IMR-90 (cell line): ENCODE data around the gene SNX11. TPM values are rescaled to one million over a fixed set of nuclear protein-coding genes. Genes with fewer than 3 reads are reported as not detected.

Experiments
- ATAC-seq: fragments of 200-7000 bp; cut with Tn5 transposase; 2 replicates; pipeline ENCODE4 v1.9.1; 2020; ENCODE audit warnings: low read depth, mild to moderate bottlenecking, moderate library complexity
- BruUV-seq: library from RNA; stranded (reverse); fragments of 400-500 nt; replicated peaks from 2 replicates; lab custom pipeline; 2021; lab: Mats Ljungman, UMichigan
- CTCF ChIA-PET: fragments of 300-600 bp; formaldehyde crosslinking; extraction: SDS; loops from one replicate; lab custom pipeline; 2021; ENCODE audit warnings: antibody characterized with exemption; lab: Yijun Ruan, JAX
- POLR2A ChIA-PET: fragments of 300-600 bp; sonication (Branson Sonifier 250); formaldehyde crosslinking; loops from one replicate; lab custom pipeline; 2022; ENCODE audit warnings: antibody characterized with exemption; ENCODE audit not compliant: unreplicated experiment; lab: Charles Lee
- DNase-seq: peaks from one replicate; pipeline ENCODE4 v3.0.0; 2013
- H2AFZ ChIP-seq: replicated peaks from 2 replicates; pipeline ENCODE3; 2013; ENCODE audit warnings: low read length, mild to moderate bottlenecking; ENCODE audit not compliant: poor library complexity
- H2AK5ac ChIP-seq: 2 replicates; pipeline ENCODE4 v1.6.1; 2013; ENCODE audit warnings: low read depth, low read length, inconsistent platforms
- H2AK9ac ChIP-seq: replicated peaks from 2 replicates; pipeline ENCODE3; 2013; ENCODE audit warnings: mild to moderate bottlenecking, low read depth, low read length, moderate library complexity; ENCODE audit not compliant: poor library complexity
- H2BK120ac ChIP-seq: 2 replicates; pipeline ENCODE4 v1.6.1; 2013; ENCODE audit warnings: low read depth, low read length, inconsistent platforms
- H2BK15ac ChIP-seq: 3 replicates; pipeline ENCODE4 v1.6.1; 2013; ENCODE audit warnings: low read depth, low read length, inconsistent platforms
- H2BK20ac ChIP-seq: 2 replicates; pipeline ENCODE4 v1.6.1; 2013; ENCODE audit warnings: low read depth, mild to moderate bottlenecking, inconsistent platforms, low read length, moderate library complexity
- H2BK5ac ChIP-seq: 2 replicates; pipeline ENCODE4 v1.6.1; 2013; ENCODE audit warnings: mild to moderate bottlenecking, low read depth, low read length, inconsistent platforms; ENCODE audit not compliant: poor library complexity, severe bottlenecking
- H3K14ac ChIP-seq: replicated peaks from 2 replicates; pipeline ENCODE4 v1.6.1; 2013; ENCODE audit warnings: low read depth, low read length, inconsistent platforms
- H3K18ac ChIP-seq: 2 replicates; pipeline ENCODE4 v1.6.1; 2013; ENCODE audit warnings: low read depth, low read length, control low read depth
- H3K23ac ChIP-seq: 2 replicates; pipeline ENCODE4 v1.6.1; 2013; ENCODE audit warnings: low read depth, low read length, inconsistent platforms
- H3K27ac ChIP-seq: 2 replicates; pipeline ENCODE4 v1.5.1; 2013; ENCODE audit warnings: mild to moderate bottlenecking, control low read depth, low read length; ENCODE audit not compliant: insufficient read depth
- H3K27me3 ChIP-seq: 2 replicates; pipeline ENCODE4 v1.6.1; 2013; ENCODE audit warnings: low read length; ENCODE audit not compliant: control insufficient read depth, insufficient read depth
- H3K36me3 ChIP-seq: 2 replicates; pipeline ENCODE4 v1.6.1; 2013; ENCODE audit warnings: low read length, mixed read lengths; ENCODE audit not compliant: control insufficient read depth, insufficient read depth
- H3K4ac ChIP-seq: 2 replicates; pipeline ENCODE4 v1.6.1; 2013; ENCODE audit warnings: low read depth, low read length, inconsistent platforms
- H3K4me1 ChIP-seq: 2 replicates; pipeline ENCODE4 v1.6.1; 2013; ENCODE audit warnings: low read length, mixed read lengths; ENCODE audit not compliant: control insufficient read depth, insufficient read depth
- H3K4me2 ChIP-seq: 2 replicates; pipeline ENCODE4 v1.6.1; 2013; ENCODE audit warnings: low read depth, mild to moderate bottlenecking, control low read depth, low read length, moderate library complexity
- H3K4me3 ChIP-seq: 2 replicates; pipeline ENCODE4 v1.5.1; 2013; ENCODE audit warnings: low read depth, mild to moderate bottlenecking, control low read depth, low read length, moderate library complexity; ENCODE audit not compliant: insufficient read depth
- H3K56ac ChIP-seq: 2 replicates; pipeline ENCODE4 v1.6.1; 2013; ENCODE audit warnings: low read length, inconsistent platforms; ENCODE audit not compliant: insufficient read depth; ENCODE audit errors: extremely low read depth
- H3K79me1 ChIP-seq, 2 experiments: 2 replicates each; pipeline ENCODE4 v1.6.1; 2013; ENCODE audit warnings: low read length in 2 of 2, inconsistent platforms in 1 of 2, low read depth in 1 of 2
- H3K9ac ChIP-seq: 2 replicates; pipeline ENCODE4 v1.6.1; 2013; ENCODE audit warnings: low read depth, low read length, control low read depth
- H3K9me1 ChIP-seq: 2 replicates; pipeline ENCODE4 v1.6.1; 2013; ENCODE audit warnings: low read length, inconsistent platforms; ENCODE audit not compliant: insufficient read depth
- H3K9me3 ChIP-seq: 2 replicates; pipeline ENCODE4 v1.6.1; 2013; ENCODE audit warnings: low read length; ENCODE audit not compliant: control insufficient read depth, insufficient read depth
- H4K20me1 ChIP-seq: 2 replicates; pipeline ENCODE4 v1.6.1; 2013; ENCODE audit warnings: low read length, inconsistent platforms; ENCODE audit not compliant: insufficient read depth
- H4K5ac ChIP-seq: 2 replicates; pipeline ENCODE4 v1.6.1; 2013; ENCODE audit warnings: mild to moderate bottlenecking, low read depth, low read length, control low read depth
- H4K8ac ChIP-seq, 2 experiments: 2 replicates each; pipeline ENCODE4 v1.6.1; 2013; ENCODE audit warnings: low read depth in 2 of 2, low read length in 2 of 2, control low read depth in 1 of 2, inconsistent platforms in 1 of 2
- H4K91ac ChIP-seq: 2 replicates; pipeline ENCODE4 v1.6.1; 2013; ENCODE audit warnings: low read depth, low read length, inconsistent platforms; ENCODE audit not compliant: insufficient read depth
- BHLHE40 ChIP-seq: fragments of 150-350 bp; IDR thresholded peaks from 2 replicates; pipeline ENCODE4 v1.6.1; 2016; ENCODE audit warnings: mild to moderate bottlenecking, low read depth, low read length
- CEBPB ChIP-seq: IDR thresholded peaks from 2 replicates; pipeline ENCODE4 v1.6.1; 2012; ENCODE audit warnings: low read depth, low read length, improper control_type of control experiment
- CHD1 ChIP-seq: IDR thresholded peaks from 2 replicates; pipeline ENCODE4 v1.6.1; 2012; ENCODE audit warnings: low read depth, low read length, improper control_type of control experiment
- CTCF ChIP-seq: conservative IDR thresholded peaks from 2 replicates; pipeline ENCODE4 v1.5.1; 2012; ENCODE audit warnings: mild to moderate bottlenecking, low read depth, low read length, improper control_type of control experiment
- ELK1 ChIP-seq: fragments of 150-350 bp; IDR thresholded peaks from 2 replicates; pipeline ENCODE4 v1.6.1; 2016; ENCODE audit warnings: low read depth, mild to moderate bottlenecking, low read length, moderate library complexity, borderline replicate concordance
- FOS ChIP-seq: fragments of 150-350 bp; IDR thresholded peaks from 2 replicates; pipeline ENCODE4 v1.6.1; 2016; ENCODE audit warnings: low read depth, low read length
- MAFK ChIP-seq: IDR thresholded peaks from 2 replicates; pipeline ENCODE4 v1.6.1; 2012; ENCODE audit warnings: low read depth, low read length, improper control_type of control experiment
- MAZ ChIP-seq: IDR thresholded peaks from 2 replicates; pipeline ENCODE4 v1.6.1; 2012; ENCODE audit warnings: low read depth, mild to moderate bottlenecking, low read length, improper control_type of control experiment, moderate library complexity, borderline replicate concordance
- MXI1 ChIP-seq: IDR thresholded peaks from 2 replicates; pipeline ENCODE4 v1.6.1; 2012; ENCODE audit warnings: low read depth, mild to moderate bottlenecking, low read length, moderate library complexity, borderline replicate concordance
- NFE2L2 ChIP-seq: fragments of 150-350 bp; IDR thresholded peaks from 2 replicates; pipeline ENCODE4 v1.6.1; 2016; ENCODE audit warnings: low read depth, mild to moderate bottlenecking, low read length
- POLR2A ChIP-seq: IDR thresholded peaks from 2 replicates; pipeline ENCODE4 v1.6.1; 2012; ENCODE audit warnings: mild to moderate bottlenecking, low read depth, low read length
- RAD21 ChIP-seq: IDR thresholded peaks from 2 replicates; pipeline ENCODE4 v1.6.1; 2012; ENCODE audit warnings: low read length, improper control_type of control experiment
- RCOR1 ChIP-seq: IDR thresholded peaks from 2 replicates; pipeline ENCODE4 v1.6.1; 2012; ENCODE audit warnings: mild to moderate bottlenecking, low read length, improper control_type of control experiment; ENCODE audit not compliant: insufficient replicate concordance
- RFX5 ChIP-seq: IDR thresholded peaks from 2 replicates; pipeline ENCODE4 v1.8.0; 2012; ENCODE audit warnings: low read depth, mild to moderate bottlenecking, low read length, moderate library complexity
- SMC3 ChIP-seq: fragments of 150-350 bp; IDR thresholded peaks from 2 replicates; pipeline ENCODE4 v1.6.1; 2016; ENCODE audit warnings: low read depth, mild to moderate bottlenecking, antibody characterized with exemption, low read length, moderate library complexity
- USF2 ChIP-seq: fragments of 150-350 bp; IDR thresholded peaks from 2 replicates; pipeline ENCODE4 v1.6.1; 2017; ENCODE audit warnings: mild to moderate bottlenecking, antibody characterized with exemption, low read length, low read depth
- WGBS, 2 experiments: methylation state at CpG; one replicate each; pipeline versions ENCODE4 v1.1.5 to v1.1.7; 2013; ENCODE audit warnings: missing lambda C conversion rate in 2 of 2; ENCODE audit not compliant: insufficient read length in 1 of 2; ENCODE audit errors: extremely low coverage in 2 of 2; 5-methylcytosine and 5-hydroxymethylcytosine counted together
- dilution Hi-C: fragments of 300-500 bp; cut with HindIII; formaldehyde crosslinking; loops from one replicate; pipeline ENCODE4 v1.14.3; 2018; ENCODE audit warnings: low sequenced_read_pairs; ENCODE audit not compliant: unreplicated experiment
- in situ Hi-C: fragments of 300-500 bp; cut with MboI; formaldehyde crosslinking; loops from 3 replicates; pipeline ENCODE4 v1.14.3; 2019; ENCODE audit warnings: low sequenced_read_pairs, inconsistent platforms, mixed read lengths
- intact Hi-C: fragments of 100-400 bp; cut with micrococcal nuclease; formaldehyde crosslinking; loops from 2 replicates; pipeline ENCODE4 v1.10.0; 2022
- polyA plus RNA-seq, 3 experiments: library from polyadenylated mRNA; depleted of rRNA; stranded (reverse); fragments of >200 nt; gene quantifications; 2 replicates each; pipeline ENCODE4 v1.2.3, GENCODE V29; 2012; ENCODE audit warnings: low replicate concordance in 1 of 3
- total RNA-seq: library from RNA; depleted of rRNA; stranded (reverse); fragments of >200 nt; gene quantifications from 2 replicates; pipeline ENCODE4 v1.2.3, GENCODE V29; 2012

SNX11 gene
- total and polyA plus RNA-seq, 2 of the 4 experiments (the other 2 are of a cell fraction): 14.7 to 16.9 TPM

DNA sequence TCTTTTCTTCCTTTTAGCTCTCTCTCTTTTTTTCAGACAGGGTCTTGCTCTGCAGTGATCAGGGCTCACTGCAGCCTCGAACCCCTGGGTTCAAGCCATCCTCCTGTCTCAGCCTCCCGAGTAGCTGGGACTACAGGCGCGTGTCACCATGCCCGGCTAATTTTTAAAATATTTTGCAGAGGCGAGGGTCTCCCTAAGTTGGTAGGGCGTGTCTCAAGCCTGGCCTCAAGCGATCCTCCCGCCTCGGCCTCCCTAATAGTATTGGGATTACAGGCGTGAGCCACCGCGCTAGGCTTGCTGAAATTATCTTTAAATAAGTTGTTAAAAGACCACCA is 797 bp upstream of the SNX11 start:
- H2BK20ac ChIP-seq: no peak overlapping the region
- peak overlapping the region; percentile 92 for H3K14ac ChIP-seq
- peak overlapping the region; percentile 46 for H3K23ac ChIP-seq
- no peaks in the 10 kb centered on the region for H3K27me3 ChIP-seq
- peak overlapping the region; percentile 23 for H3K27ac ChIP-seq
- BruUV-seq: no TSS peak
- H2BK5ac ChIP-seq: no peak overlapping the region
- ChIA-PET CTCF (interaction anchor here (0.6 kb wide), 1 partner anchor 24 kb away, joined by 6 read pairs; no protein-coding TSS in a partner anchor), POLR2A (no interaction called here)
- no peak for ATAC-seq
- peak overlapping the region; percentile 72 to 96 for H4K8ac ChIP-seq
- WGBS, 2 experiments: 80% methylated on average over 2 of the region's 13 CpGs; no CpG with 5 or more reads in 1 of the 2 experiments
- TF ChIP-seq MXI1 (no peak), BHLHE40 (no peak), SMC3 (no peak), MAZ (no peak), RFX5 (no peak), USF2 (no peak), POLR2A (no peak), CTCF (no peak), MAFK (no peak), CEBPB (no peak), CHD1 (no peak), NFE2L2 (no peak), RAD21 (no peak), ELK1 (no peak), FOS (no peak), RCOR1 (no peak)
- H3K36me3 ChIP-seq: no peaks in the 10 kb centered on the region
- H3K9ac ChIP-seq: peak overlapping the region; percentile 55
- peak overlapping the region; percentile 81 for H3K4me2 ChIP-seq
- H2AK5ac ChIP-seq: no peak overlapping the region
- H4K91ac ChIP-seq: peak overlapping the region; percentile 14; the same call in 1 of the 2 replicates
- H3K9me1 ChIP-seq: no peaks in the 10 kb centered on the region
- no peaks in the 10 kb centered on the region for H3K9me3 ChIP-seq
- dilution Hi-C loops (no loop called here), intact Hi-C loops (no loop called here), in situ Hi-C loops (no loop called here)
- peak overlapping the region; percentile 26; the same call in 1 of the 2 replicates for H3K4ac ChIP-seq
- H4K5ac ChIP-seq: peak overlapping the region; percentile 13
- no peak overlapping the region; the same call in 2 of the 3 replicates for H2BK15ac ChIP-seq
- peak overlapping the region; percentile 73 for H3K56ac ChIP-seq
- no peak overlapping the region for H3K18ac ChIP-seq
- peak overlapping the region; percentile 84 for H3K4me3 ChIP-seq
- peaks cover 14 to 34% of the 10 kb centered on the region in 2 experiments for H3K79me1 ChIP-seq
- peaks cover 2% of the 10 kb centered on the region for H4K20me1 ChIP-seq
- H2AFZ ChIP-seq: peak overlapping the region; percentile 99
- H3K4me1 ChIP-seq: no peaks in the 10 kb centered on the region
- H2BK120ac ChIP-seq: no peak overlapping the region
- H2AK9ac ChIP-seq: no peak overlapping the region
- DNase-seq: no peak
